ENCODE results near the gene PDCD11.
"Not testable (repeated sequence)": the region's sequence is repeated elsewhere in the genome, so short reads cannot be mapped to it uniquely, and the experiment has no call there.

The PDCD11 gene, protein sequence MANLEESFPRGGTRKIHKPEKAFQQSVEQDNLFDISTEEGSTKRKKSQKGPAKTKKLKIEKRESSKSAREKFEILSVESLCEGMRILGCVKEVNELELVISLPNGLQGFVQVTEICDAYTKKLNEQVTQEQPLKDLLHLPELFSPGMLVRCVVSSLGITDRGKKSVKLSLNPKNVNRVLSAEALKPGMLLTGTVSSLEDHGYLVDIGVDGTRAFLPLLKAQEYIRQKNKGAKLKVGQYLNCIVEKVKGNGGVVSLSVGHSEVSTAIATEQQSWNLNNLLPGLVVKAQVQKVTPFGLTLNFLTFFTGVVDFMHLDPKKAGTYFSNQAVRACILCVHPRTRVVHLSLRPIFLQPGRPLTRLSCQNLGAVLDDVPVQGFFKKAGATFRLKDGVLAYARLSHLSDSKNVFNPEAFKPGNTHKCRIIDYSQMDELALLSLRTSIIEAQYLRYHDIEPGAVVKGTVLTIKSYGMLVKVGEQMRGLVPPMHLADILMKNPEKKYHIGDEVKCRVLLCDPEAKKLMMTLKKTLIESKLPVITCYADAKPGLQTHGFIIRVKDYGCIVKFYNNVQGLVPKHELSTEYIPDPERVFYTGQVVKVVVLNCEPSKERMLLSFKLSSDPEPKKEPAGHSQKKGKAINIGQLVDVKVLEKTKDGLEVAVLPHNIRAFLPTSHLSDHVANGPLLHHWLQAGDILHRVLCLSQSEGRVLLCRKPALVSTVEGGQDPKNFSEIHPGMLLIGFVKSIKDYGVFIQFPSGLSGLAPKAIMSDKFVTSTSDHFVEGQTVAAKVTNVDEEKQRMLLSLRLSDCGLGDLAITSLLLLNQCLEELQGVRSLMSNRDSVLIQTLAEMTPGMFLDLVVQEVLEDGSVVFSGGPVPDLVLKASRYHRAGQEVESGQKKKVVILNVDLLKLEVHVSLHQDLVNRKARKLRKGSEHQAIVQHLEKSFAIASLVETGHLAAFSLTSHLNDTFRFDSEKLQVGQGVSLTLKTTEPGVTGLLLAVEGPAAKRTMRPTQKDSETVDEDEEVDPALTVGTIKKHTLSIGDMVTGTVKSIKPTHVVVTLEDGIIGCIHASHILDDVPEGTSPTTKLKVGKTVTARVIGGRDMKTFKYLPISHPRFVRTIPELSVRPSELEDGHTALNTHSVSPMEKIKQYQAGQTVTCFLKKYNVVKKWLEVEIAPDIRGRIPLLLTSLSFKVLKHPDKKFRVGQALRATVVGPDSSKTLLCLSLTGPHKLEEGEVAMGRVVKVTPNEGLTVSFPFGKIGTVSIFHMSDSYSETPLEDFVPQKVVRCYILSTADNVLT (N-terminal part only)

DNA sequence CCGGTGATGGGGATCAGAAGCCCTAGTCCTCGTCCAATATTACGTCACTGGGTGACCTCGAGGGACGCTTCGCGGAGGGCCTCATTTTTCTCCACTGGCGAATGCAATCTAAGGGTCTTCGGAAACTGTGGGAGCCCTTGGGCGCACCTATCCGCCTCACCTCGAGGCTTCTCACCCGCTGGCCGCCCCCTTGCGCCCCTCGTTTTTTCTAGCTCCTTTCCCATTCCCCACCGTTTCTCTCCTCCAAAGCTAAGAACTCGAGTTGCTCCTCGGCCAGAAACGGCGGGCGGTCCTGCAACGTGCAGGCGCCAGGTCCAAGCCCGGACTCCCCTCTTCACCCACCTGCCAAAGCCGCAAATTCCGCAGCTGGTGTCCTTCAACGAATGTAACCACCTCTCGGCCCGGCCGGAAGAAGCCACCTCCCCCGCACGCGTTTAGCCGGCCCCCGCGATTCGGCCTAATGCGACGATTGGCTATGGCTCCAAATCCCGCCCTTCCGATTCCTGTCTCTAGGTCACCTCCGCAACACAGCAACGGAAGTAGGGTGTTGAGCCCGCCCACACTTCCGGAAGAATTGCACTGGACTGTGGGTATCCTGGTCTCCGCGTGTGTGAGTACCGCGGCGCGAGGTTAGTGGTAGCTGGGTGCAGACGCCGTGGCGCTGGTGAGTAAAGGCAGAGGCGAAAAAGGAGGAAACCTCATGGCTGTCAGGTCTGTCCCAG is at the start of gene PDCD11, which contains the start of gene ATP5MK:
PDCD11 (plus strand) TSS at position 560 of the 722 bp plus-strand sequence. CDS start 1,801 bp downstream, outside the sequence.
ATP5MK (minus strand) TSS at position 409 of the 722 bp plus-strand sequence. CDS start 4,018 bp downstream, outside the sequence.
- peak; percentile 96 for DNase-seq (ENCODE audit: low read depth)

DNA sequence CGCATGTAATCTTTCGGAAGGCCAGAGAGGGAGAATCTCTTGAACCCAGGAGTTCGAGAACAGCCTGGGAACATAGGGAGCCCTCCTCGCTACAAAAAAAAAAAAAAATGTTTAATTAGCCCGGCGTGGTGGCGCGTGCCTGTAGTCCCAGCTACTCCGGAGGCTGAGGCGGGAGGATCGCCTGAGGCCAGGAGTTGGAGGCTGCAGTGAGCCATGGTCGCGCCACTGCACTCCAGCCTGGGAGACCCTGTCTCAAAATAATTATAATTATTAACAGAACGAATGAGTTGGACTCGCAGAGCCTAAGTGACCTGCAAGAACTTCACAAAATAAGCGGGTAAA is 46.3 kb upstream of the PDCD11 start:
- no peak for DNase-seq (ENCODE audit: low read depth)

GRCh38 chr10:103350517-103351260 is 45.7 kb upstream of the PDCD11 start, which contains the start of gene PCGF6:
PCGF6 (minus strand) TSS chr10:103351140; CDS start chr10:103351066, 74 bp downstream.
- peak; percentile 68 for DNase-seq (ENCODE audit: low read depth)

GRCh38 chr10:103353281-103353680 is 43.1 kb upstream of the PDCD11 start:
- no peak for DNase-seq (ENCODE audit: low read depth)

- not testable (repeated sequence) for DNase-seq (ENCODE audit: low read depth)
Measured at GRCh38 chr10:103354567-103354966, 41.9 kb upstream of the PDCD11 start.

DNA sequence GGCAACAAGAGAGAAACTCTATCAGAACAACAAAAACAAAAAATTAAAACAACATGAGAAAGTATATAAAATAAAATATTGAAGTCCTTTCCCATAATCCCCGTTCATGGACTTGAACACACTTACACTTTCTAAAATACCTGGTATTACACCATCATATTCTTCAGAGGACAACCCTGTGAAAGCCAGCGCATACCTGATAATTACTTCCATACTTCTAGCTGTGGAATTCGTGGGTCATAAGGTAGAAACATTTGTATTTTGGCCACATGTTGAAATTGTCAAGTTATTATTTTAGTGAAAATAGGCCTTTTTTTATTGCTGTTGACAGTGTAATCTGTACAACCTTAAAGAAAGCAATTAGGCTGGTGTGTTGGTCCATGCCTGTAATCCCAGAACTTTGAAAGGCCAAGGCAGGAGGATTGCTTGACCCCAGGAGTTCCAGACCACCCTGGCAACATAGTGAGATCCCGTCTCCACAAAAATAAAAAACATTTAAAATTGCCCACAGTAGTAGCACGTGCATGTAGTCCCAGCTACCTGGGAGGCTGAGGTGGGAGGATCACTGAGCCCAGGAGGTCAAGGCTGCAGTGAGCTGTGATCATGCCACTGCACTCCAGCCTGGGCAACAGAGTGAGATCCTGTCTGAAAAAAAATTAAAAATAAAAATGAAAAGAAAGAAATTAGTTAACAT is 40.4 kb upstream of the PDCD11 start:
- no peak for DNase-seq (ENCODE audit: low read depth)

- not testable (repeated sequence) for DNase-seq (ENCODE audit: low read depth)
Measured at GRCh38 chr10:103359493-103359892, 36.9 kb upstream of the PDCD11 start.

- not testable (repeated sequence) for DNase-seq (ENCODE audit: low read depth)
Measured at GRCh38 chr10:103360791-103361190, 35.6 kb upstream of the PDCD11 start.

- DNase-seq (ENCODE audit: low read depth), result no peak
Measured at GRCh38 chr10:103367379-103367781, 29.0 kb upstream of the PDCD11 start.

DNA sequence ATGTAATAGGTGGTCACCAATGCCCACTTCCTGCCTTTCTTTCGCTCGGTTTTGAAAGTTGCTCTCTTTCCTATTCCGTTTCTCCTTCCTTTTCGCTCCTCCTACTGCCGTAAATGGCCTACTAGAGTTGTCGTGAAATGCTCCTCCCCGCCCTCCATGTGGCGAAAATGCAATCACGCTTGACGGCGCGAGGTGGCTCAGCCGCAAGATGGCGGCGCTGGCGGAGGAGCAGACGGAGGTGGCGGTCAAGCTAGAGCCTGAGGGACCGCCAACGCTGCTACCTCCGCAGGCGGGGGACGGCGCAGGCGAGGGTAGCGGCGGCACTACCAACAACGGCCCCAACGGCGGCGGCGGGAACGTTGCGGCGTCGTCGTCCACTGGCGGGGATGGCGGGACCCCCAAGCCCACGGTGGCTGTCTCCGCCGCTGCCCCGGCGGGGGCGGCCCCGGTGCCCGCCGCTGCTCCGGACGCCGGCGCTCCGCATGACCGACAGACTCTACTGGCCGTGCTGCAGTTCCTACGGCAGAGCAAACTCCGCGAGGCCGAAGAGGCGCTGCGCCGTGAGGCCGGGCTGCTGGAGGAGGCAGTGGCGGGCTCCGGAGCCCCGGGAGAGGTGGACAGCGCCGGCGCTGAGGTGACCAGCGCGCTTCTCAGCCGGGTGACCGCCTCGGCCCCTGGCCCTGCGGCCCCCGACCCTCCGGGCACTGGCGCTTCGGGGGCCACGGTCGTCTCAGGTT is 28.5 kb upstream of the PDCD11 start, which contains the start of gene TAF5:
TAF5 (plus strand) TSS at position 195 of the 737 bp plus-strand sequence; CDS start at position 209, 14 bp downstream.
- DNase-seq (ENCODE audit: low read depth), result peak; percentile 94

GRCh38 chr10:103373544-103373943 is 22.9 kb upstream of the PDCD11 start:
- DNase-seq (ENCODE audit: low read depth), result no peak

DNA sequence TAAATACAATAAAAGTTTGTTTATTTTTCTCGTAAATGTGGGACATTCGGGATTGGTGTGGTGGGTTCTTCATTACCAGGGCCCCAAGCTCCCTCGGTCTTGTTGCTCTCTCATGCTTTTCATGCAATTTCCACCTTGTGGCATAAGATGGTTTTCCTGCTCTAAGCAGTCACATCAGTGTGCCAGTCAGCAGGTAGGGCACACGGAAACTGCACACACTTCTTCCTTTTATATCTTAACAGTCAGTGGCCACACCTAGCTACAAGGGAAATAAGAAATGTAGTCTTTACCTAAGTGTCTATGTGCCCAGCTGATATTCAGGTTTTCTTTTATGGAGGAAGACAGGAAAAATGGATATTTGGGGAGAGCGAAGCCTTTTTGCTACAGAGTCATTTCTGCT is 22.2 kb upstream of the PDCD11 start:
- DNase-seq (ENCODE audit: low read depth), result no peak

DNA sequence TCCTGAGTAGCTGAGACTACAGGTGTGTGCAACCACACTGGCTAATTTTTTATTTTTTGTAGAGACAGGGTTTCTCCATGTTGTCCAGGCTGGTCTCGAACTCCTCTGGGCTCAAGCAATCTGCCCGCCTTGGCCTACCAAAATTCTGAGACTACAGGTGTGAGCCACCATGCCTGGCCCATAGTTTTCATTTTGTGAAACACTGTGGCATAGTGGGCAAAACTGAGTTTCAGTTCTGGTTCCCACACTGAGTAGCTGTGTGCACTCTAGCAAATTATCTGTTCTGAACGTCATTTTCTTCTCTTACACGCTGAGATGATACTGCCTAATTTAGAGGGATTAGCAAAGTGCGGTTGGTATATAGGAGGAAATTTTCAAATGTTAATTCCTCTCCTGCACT is 13.7 kb upstream of the PDCD11 start:
- no peak for DNase-seq (ENCODE audit: low read depth)

- no peak for DNase-seq (ENCODE audit: low read depth)
Measured at GRCh38 chr10:103394180-103394579, 2.2 kb upstream of the PDCD11 start.

- DNase-seq (ENCODE audit: low read depth), result peak; percentile 8
Measured at GRCh38 chr10:103395754-103396066, 716 bp upstream of the PDCD11 start.

- no peak for DNase-seq (ENCODE audit: low read depth)
Measured at GRCh38 chr10:103396789-103397087, 312 bp downstream of the PDCD11 start.

GRCh38 chr10:103397191-103397825 is 882 bp downstream of the PDCD11 start:
- no peak for DNase-seq (ENCODE audit: low read depth)

- no peak for DNase-seq (ENCODE audit: low read depth)
Measured at GRCh38 chr10:103413564-103413963, 17.1 kb downstream of the PDCD11 start.

DNA sequence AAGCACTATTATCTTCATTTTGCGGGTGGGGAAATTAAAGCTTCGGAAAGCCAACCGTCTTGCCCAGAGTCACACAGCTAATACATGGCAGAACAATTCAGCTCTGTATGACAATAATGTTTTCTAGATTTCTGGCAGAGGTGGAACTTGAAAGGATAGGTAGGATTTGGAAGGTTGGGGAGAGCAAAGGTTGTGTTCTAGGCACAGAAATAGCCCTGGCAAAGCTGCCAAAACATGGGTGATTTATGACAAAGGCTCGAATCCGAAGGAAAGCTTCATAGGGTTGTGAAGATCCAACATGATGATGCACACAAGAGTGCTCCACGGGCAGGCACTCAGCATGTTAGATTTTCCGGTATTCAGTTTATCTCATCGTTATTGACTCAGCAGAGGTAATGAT is 19.2 kb downstream of the PDCD11 start:
- no peak for DNase-seq (ENCODE audit: low read depth)

Data from fibroblast of gingiva (primary cell).